ENCODE results near the gene OTOGL. TPM values are rescaled to one million over a fixed set of nuclear protein-coding genes. Genes with fewer than 3 reads are reported as not detected.
"Not testable (repeated sequence)": the region's sequence is repeated elsewhere in the genome, so short reads cannot be mapped to it uniquely, and the experiment has no call there.

The OTOGL gene
- total RNA-seq, 5 donors from 2014 or later (not counting 1 experiment from before 2014, with no cell fraction given), result not detected

DNA sequence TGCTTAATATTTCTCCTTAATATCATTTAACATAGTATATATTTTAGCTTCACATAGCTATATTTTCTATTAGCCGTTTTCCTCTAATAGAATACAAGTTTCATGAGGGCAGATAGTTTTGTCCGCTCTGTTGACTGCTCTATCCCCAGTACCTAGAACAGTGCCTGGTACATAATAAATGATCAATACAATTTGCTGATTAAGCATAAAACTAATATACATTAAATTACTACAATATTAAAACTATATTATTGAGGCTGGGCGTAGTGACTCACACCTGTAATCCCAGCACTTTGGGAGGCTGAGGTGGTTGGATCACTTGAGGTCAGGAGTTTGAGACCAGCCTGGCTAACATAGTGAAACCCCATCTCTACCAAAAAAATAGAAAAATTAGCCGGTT is 128.6 kb downstream of the OTOGL start:
- H3K4me1 Mint-ChIP-seq; H3K9me3 Mint-ChIP-seq; H3K27me3 ChIP-seq (replicated peaks in 1 of 2; ENCODE audit: control insufficient read depth in 2 of 2, extremely low read depth in 1 of 2, insufficient read depth in 2 of 2, low read length in 1 of 2); H3K4me3 Mint-ChIP-seq; ATAC-seq (replicated peaks in 1 of 4); DNase-seq; H3K36me3 ChIP-seq (ENCODE audit: control insufficient read depth in 2 of 2, extremely low read depth in 1 of 2, insufficient read depth in 1 of 2, low read length in 1 of 2); H3K4me3 ChIP-seq (ENCODE audit: control insufficient read depth in 1 of 2, extremely low read depth in 1 of 2, low read length in 1 of 2); H3K36me3 Mint-ChIP-seq; H3K9me3 ChIP-seq; H3K27me3 Mint-ChIP-seq; POLR2A ChIA-PET; H3K27ac ChIP-seq (ENCODE audit: low read length); H3K4me1 ChIP-seq (ENCODE audit: control insufficient read depth in 1 of 2, extremely low read depth in 1 of 2, insufficient read depth in 2 of 2, low read length in 2 of 2); H3K27ac Mint-ChIP-seq: not testable (repeated sequence)
- no CpG with 5 or more reads among the region's 4 CpGs for WGBS (ENCODE audit: insufficient coverage)
- CTCF ChIA-PET, result interaction anchor here in 1 of 2 donors (0.6 kb wide), 1 partner anchor 417 kb away, joined by 3 read pairs; no protein-coding TSS in a partner anchor

DNA sequence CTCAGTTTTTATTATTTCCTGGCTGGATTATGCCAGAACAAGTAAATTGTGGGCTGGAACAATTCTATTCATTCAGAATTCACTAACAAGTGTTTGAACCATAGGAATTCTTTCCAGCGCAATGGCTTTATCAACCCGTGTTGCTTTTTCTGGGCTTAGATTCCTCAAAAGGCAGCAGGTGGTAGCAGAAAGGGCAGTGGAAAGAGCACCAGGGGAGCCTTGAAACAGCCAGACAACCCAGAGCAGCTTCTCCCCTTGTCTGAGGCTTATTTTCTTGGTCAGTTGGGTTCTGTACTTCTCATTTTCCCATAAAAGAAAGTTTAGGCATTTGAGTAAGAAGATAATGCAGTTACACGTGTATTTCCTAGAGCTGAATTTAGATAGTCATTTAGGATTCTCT is 130.7 kb downstream of the OTOGL start:
- H3K9me3 Mint-ChIP-seq, result no peaks in the 10 kb centered on the region
- CTCF ChIA-PET, result no interaction called here
- WGBS (ENCODE audit: insufficient coverage), result no CpG with 5 or more reads among the region's 3 CpGs

DNA sequence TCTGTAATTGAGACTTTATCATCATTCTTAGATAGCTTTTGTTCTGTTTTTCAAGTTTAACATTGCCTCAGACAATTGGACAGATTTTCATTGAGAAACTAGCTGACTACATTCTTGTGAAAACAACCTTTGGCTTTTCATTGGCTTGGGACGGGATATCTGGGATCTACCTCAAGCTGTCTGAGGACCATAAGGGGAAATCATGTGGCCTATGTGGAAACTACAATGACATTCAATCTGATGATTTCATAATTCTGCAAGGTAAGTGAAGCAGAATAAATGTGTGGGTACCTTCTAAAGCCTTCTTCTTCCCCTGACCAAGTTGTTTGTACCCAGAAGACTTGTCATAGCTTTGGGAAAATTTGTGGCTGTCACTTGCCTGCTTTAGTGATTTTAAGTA is 133.5 kb downstream of the OTOGL start:
- H3K9me3 ChIP-seq, result no peaks in the 10 kb centered on the region
- 80% methylated on average over 1 of the region's 1 CpG for WGBS (ENCODE audit: insufficient coverage)
- DNase-seq, result no peak
- ChIA-PET CTCF (no interaction called here), POLR2A (interaction anchor here in 1 of 2 donors (1.0 kb wide), 1 partner anchor 15 kb away, joined by 4 read pairs; no protein-coding TSS in a partner anchor)
- H3K36me3 ChIP-seq (ENCODE audit: control insufficient read depth in 2 of 2, extremely low read depth in 1 of 2, insufficient read depth in 1 of 2, low read length in 1 of 2), result no peaks in the 10 kb centered on the region
- H3K27me3 ChIP-seq (replicated peaks in 1 of 2; ENCODE audit: control insufficient read depth in 2 of 2, extremely low read depth in 1 of 2, insufficient read depth in 2 of 2, low read length in 1 of 2), result no peaks in the 10 kb centered on the region
- no peak overlapping the region for H3K27ac ChIP-seq (ENCODE audit: low read length)
- no peaks in the 10 kb centered on the region for H3K36me3 Mint-ChIP-seq
- H3K4me1 ChIP-seq (ENCODE audit: control insufficient read depth in 1 of 2, extremely low read depth in 1 of 2, insufficient read depth in 2 of 2, low read length in 2 of 2), result no peaks in the 10 kb centered on the region
- ATAC-seq (replicated peaks in 1 of 4), result no peak
- no peak overlapping the region for H3K4me3 ChIP-seq (ENCODE audit: control insufficient read depth in 1 of 2, extremely low read depth in 1 of 2, low read length in 1 of 2)
- H3K27ac Mint-ChIP-seq, result no peak overlapping the region
- peaks cover 2 to 6% of the 10 kb centered on the region in 2 donors for H3K27me3 Mint-ChIP-seq
- no peaks in the 10 kb centered on the region for H3K4me1 Mint-ChIP-seq
- H3K4me3 Mint-ChIP-seq, result no peak overlapping the region
- no peaks in the 10 kb centered on the region for H3K9me3 Mint-ChIP-seq

More for the DNA sequence above, 130.7 kb downstream of the OTOGL start:
- ATAC-seq (replicated peaks in 1 of 4) (no peak), DNase-seq (no peak)
- Mint-ChIP-seq H3K4me3 (no peak overlapping the region), H3K27ac (no peak overlapping the region), H3K4me1 (no peaks in the 10 kb centered on the region), H3K27me3 (peaks cover 6 to 7% of the 10 kb centered on the region in 2 donors), H3K36me3 (no peaks in the 10 kb centered on the region)
- Histone ChIP-seq H3K4me1 (ENCODE audit: control insufficient read depth in 1 of 2, extremely low read depth in 1 of 2, insufficient read depth in 2 of 2, low read length in 2 of 2) (no peaks in the 10 kb centered on the region), H3K4me3 (ENCODE audit: control insufficient read depth in 1 of 2, extremely low read depth in 1 of 2, low read length in 1 of 2) (no peak overlapping the region), H3K9me3 (no peaks in the 10 kb centered on the region), H3K36me3 (ENCODE audit: control insufficient read depth in 2 of 2, extremely low read depth in 1 of 2, insufficient read depth in 1 of 2, low read length in 1 of 2) (no peaks in the 10 kb centered on the region), H3K27ac (ENCODE audit: low read length) (no peak overlapping the region), H3K27me3 (replicated peaks in 1 of 2; ENCODE audit: control insufficient read depth in 2 of 2, extremely low read depth in 1 of 2, insufficient read depth in 2 of 2, low read length in 1 of 2) (no peaks in the 10 kb centered on the region)
- POLR2A ChIA-PET, result no interaction called here

DNA sequence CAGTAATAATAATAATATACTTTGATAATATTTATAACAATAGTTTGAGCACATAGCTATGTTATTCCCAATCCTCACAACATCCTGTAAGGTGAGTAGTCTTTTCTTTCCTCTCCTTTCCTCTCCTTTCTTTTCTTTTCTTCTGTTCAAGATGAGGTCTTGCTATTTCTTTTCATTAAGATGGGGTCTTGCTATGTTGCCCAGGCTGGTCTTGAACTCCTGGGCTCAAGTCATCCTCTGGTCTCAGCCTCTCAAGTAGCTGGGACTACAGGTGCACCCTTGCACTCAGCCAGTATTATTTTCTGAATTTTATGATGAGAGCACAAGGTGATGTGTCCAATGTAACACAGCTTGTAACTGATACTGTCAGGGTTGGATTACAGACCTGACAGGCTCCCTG is 134.6 kb downstream of the OTOGL start:
- H3K27ac Mint-ChIP-seq, result no peak overlapping the region

DNA sequence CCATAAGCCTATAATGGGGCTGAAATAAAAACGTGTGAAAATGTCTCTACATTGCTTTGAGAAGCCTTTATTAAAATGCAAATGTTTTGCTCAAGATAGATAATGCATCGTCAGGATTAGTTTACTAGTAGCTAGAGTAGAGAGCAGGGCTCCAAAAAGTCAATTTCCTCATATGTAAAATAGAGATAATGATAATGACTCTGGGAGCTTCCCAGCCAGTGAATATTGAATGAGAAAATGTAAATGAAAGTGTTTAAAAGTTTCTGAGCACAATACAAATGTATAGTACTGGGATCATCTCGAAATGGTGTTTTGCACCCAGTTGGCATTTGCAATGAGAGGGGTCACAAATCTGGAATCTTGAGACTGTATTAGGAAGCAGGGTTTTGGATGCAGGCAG is 135.3 kb downstream of the OTOGL start:
- no peaks in the 10 kb centered on the region for H3K36me3 Mint-ChIP-seq
- ChIA-PET POLR2A (no interaction called here), CTCF (no interaction called here)
- H3K9me3 Mint-ChIP-seq, result no peaks in the 10 kb centered on the region
- no peak for DNase-seq
- Histone ChIP-seq H3K9me3 (no peaks in the 10 kb centered on the region), H3K4me3 (ENCODE audit: control insufficient read depth in 1 of 2, extremely low read depth in 1 of 2, low read length in 1 of 2) (no peak overlapping the region), H3K36me3 (ENCODE audit: control insufficient read depth in 2 of 2, extremely low read depth in 1 of 2, insufficient read depth in 1 of 2, low read length in 1 of 2) (no peaks in the 10 kb centered on the region), H3K4me1 (ENCODE audit: control insufficient read depth in 1 of 2, extremely low read depth in 1 of 2, insufficient read depth in 2 of 2, low read length in 2 of 2) (no peaks in the 10 kb centered on the region), H3K27me3 (replicated peaks in 1 of 2; ENCODE audit: control insufficient read depth in 2 of 2, extremely low read depth in 1 of 2, insufficient read depth in 2 of 2, low read length in 1 of 2) (no peaks in the 10 kb centered on the region), H3K27ac (ENCODE audit: low read length) (no peak overlapping the region)
- peaks cover 0 to 4% of the 10 kb centered on the region in 2 donors for H3K27me3 Mint-ChIP-seq
- no peak overlapping the region for H3K4me3 Mint-ChIP-seq
- no peak for ATAC-seq (replicated peaks in 1 of 4)
- WGBS (ENCODE audit: insufficient coverage), result 60% methylated on average over 2 of the region's 3 CpGs
- no peak overlapping the region for H3K27ac Mint-ChIP-seq
- H3K4me1 Mint-ChIP-seq, result no peaks in the 10 kb centered on the region

More for the DNA sequence above, 134.6 kb downstream of the OTOGL start:
- Histone ChIP-seq H3K4me3 (ENCODE audit: control insufficient read depth in 1 of 2, extremely low read depth in 1 of 2, low read length in 1 of 2) (no peak overlapping the region), H3K27ac (ENCODE audit: low read length) (no peak overlapping the region), H3K9me3 (no peaks in the 10 kb centered on the region), H3K36me3 (ENCODE audit: control insufficient read depth in 2 of 2, extremely low read depth in 1 of 2, insufficient read depth in 1 of 2, low read length in 1 of 2) (no peaks in the 10 kb centered on the region), H3K4me1 (ENCODE audit: control insufficient read depth in 1 of 2, extremely low read depth in 1 of 2, insufficient read depth in 2 of 2, low read length in 2 of 2) (no peaks in the 10 kb centered on the region), H3K27me3 (replicated peaks in 1 of 2; ENCODE audit: control insufficient read depth in 2 of 2, extremely low read depth in 1 of 2, insufficient read depth in 2 of 2, low read length in 1 of 2) (no peaks in the 10 kb centered on the region)
- Mint-ChIP-seq H3K9me3 (no peaks in the 10 kb centered on the region), H3K27me3 (peaks cover 2 to 6% of the 10 kb centered on the region in 2 donors), H3K36me3 (no peaks in the 10 kb centered on the region), H3K4me1 (no peaks in the 10 kb centered on the region), H3K4me3 (no peak overlapping the region)
- CTCF ChIA-PET, result interaction anchor here in 1 of 2 donors (0.8 kb wide), 1 partner anchor 10 kb away, joined by 3 read pairs; no protein-coding TSS in a partner anchor
- ATAC-seq (replicated peaks in 1 of 4), result no peak
- no peak for DNase-seq
- POLR2A ChIA-PET, result no interaction called here

DNA sequence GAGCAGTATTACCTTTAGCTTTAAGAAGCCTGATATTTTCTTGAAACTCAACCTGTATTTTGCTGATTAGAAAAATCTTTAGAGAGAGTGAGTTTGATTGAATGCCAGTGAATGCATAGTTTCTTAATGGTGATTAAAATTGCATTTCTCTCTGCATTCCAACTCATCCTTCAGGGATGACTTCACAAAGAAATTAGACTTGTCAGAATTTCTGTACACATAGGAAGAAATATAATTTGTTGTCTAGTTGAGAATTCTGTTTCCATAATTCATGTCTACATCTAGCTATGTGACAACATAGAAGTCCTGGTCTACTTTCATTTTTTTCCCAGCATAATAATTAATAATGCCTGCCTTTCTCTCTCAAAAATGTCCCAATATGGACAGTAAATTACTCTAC is 136.6 kb downstream of the OTOGL start:
- H3K4me1 Mint-ChIP-seq, result no peaks in the 10 kb centered on the region
- ChIA-PET CTCF (interaction anchor here in 1 of 2 donors (0.5 kb wide), 1 partner anchor 531 kb away, joined by 5 read pairs; no protein-coding TSS in a partner anchor), POLR2A (no interaction called here)
- Histone ChIP-seq H3K4me1 (ENCODE audit: control insufficient read depth in 1 of 2, extremely low read depth in 1 of 2, insufficient read depth in 2 of 2, low read length in 2 of 2) (no peaks in the 10 kb centered on the region), H3K36me3 (ENCODE audit: control insufficient read depth in 2 of 2, extremely low read depth in 1 of 2, insufficient read depth in 1 of 2, low read length in 1 of 2) (no peaks in the 10 kb centered on the region), H3K27ac (ENCODE audit: low read length) (no peak overlapping the region), H3K4me3 (ENCODE audit: control insufficient read depth in 1 of 2, extremely low read depth in 1 of 2, low read length in 1 of 2) (no peak overlapping the region), H3K27me3 (replicated peaks in 1 of 2; ENCODE audit: control insufficient read depth in 2 of 2, extremely low read depth in 1 of 2, insufficient read depth in 2 of 2, low read length in 1 of 2) (no peaks in the 10 kb centered on the region), H3K9me3 (no peaks in the 10 kb centered on the region)
- ATAC-seq (replicated peaks in 1 of 4) (no peak), DNase-seq (no peak)
- no peaks in the 10 kb centered on the region for H3K9me3 Mint-ChIP-seq
- H3K27me3 Mint-ChIP-seq, result peaks cover 0 to 7% of the 10 kb centered on the region in 2 donors
- no peak overlapping the region for H3K27ac Mint-ChIP-seq
- no peak overlapping the region for H3K4me3 Mint-ChIP-seq
- H3K36me3 Mint-ChIP-seq, result no peaks in the 10 kb centered on the region

DNA sequence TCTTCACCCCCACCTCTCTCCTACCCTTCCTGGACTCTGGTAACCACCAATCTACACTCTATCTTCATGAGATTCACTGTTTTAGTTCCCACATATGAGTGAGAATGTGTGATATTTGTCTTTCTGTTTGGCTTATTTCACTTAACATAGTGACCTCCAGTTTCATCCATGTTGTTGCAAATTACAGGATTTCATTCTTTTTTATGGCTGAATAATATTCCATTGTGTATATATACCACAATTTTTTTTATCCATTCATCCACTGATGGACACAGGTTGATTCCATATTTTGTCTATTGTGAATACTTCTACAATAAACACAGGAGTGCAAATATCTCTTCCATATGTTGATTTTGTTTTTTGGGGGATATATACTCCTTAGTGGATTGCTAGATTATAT is 140.5 kb downstream of the OTOGL start:
- H3K9me3 ChIP-seq, result no peaks in the 10 kb centered on the region
- no peaks in the 10 kb centered on the region for H3K4me1 ChIP-seq (ENCODE audit: control insufficient read depth in 1 of 2, extremely low read depth in 1 of 2, insufficient read depth in 2 of 2, low read length in 2 of 2)
- Mint-ChIP-seq H3K27me3 (peaks cover 0 to 4% of the 10 kb centered on the region in 2 donors), H3K4me3 (no peak overlapping the region), H3K27ac (no peak overlapping the region), H3K36me3 (no peaks in the 10 kb centered on the region), H3K4me1 (no peaks in the 10 kb centered on the region), H3K9me3 (no peaks in the 10 kb centered on the region)
- no peaks in the 10 kb centered on the region for H3K36me3 ChIP-seq (ENCODE audit: control insufficient read depth in 2 of 2, extremely low read depth in 1 of 2, insufficient read depth in 1 of 2, low read length in 1 of 2)
- POLR2A ChIA-PET, result no interaction called here
- no peak overlapping the region for H3K4me3 ChIP-seq (ENCODE audit: control insufficient read depth in 1 of 2, extremely low read depth in 1 of 2, low read length in 1 of 2)
- CTCF ChIA-PET, result no interaction called here
- DNase-seq (no peak), ATAC-seq (replicated peaks in 1 of 4) (no peak)
- no peak overlapping the region for H3K27ac ChIP-seq (ENCODE audit: low read length)
- H3K27me3 ChIP-seq (replicated peaks in 1 of 2; ENCODE audit: control insufficient read depth in 2 of 2, extremely low read depth in 1 of 2, insufficient read depth in 2 of 2, low read length in 1 of 2), result no peaks in the 10 kb centered on the region

Data from T-cell (primary cell).